Left lung (tissue), 10 donors: ENCODE measurements around the gene SLC16A14. TPM values are rescaled to one million over a fixed set of nuclear protein-coding genes. Genes with fewer than 3 reads are reported as not detected.
A peak's percentile ranks its signal among the peaks of the same experiment; 100 is the strongest.

Experiments
- ATAC-seq: fragments of 200-7000 bp; cut with Tn5 transposase; one replicate; pipeline ENCODE4 v1.9.1; 2020; ENCODE audit warnings: moderate library complexity
- DNase-seq, 4 donors: peaks; one replicate each; pipeline ENCODE4 v3.0.0-alpha.2; 2013 to 2020
- H3K27ac ChIP-seq, 2 donors: fragments of 200-600 bp; sonication (generic) in 1 of 2; one replicate each; pipeline versions ENCODE4 v1.5.0 to v1.8.0; 2020 to 2021
- H3K27me3 ChIP-seq, 2 donors: fragments of 200-600 bp; sonication (generic) in 1 of 2; one replicate each; pipeline versions ENCODE4 v1.5.0 to v1.8.0; 2020 to 2021
- H3K36me3 ChIP-seq, 2 donors: fragments of 200-600 bp; sonication (generic) in 1 of 2; one replicate each; pipeline versions ENCODE4 v1.5.0 to v1.8.0; 2020 to 2021
- H3K4me1 ChIP-seq, 2 donors: fragments of 200-600 bp; one replicate each; pipeline ENCODE4 v1.8.0; 2021
- H3K4me3 ChIP-seq, 2 donors: fragments of 200-600 bp; sonication (generic) in 1 of 2; one replicate each; pipeline versions ENCODE4 v1.5.0 to v1.8.0; 2020 to 2021; ENCODE audit warnings: mild to moderate bottlenecking in 1 of 2
- H3K9me3 ChIP-seq, 2 donors: fragments of 200-600 bp; sonication (generic) in 1 of 2; one replicate each; pipeline versions ENCODE4 v1.5.0 to v1.8.0; 2020 to 2021
- CTCF ChIP-seq, 2 donors: fragments of 200-600 bp; sonication (generic) in 1 of 2; IDR thresholded peaks; one replicate each; pipeline versions ENCODE4 v1.5.0 to v1.8.0; 2021; ENCODE audit warnings: antibody characterized with exemption in 2 of 2
- intact Hi-C, 2 donors: fragments of 100-400 bp; cut with DNase I; formaldehyde crosslinking; loops; one replicate each; pipeline versions ENCODE4 v1.11.2 to v1.14.2; 2022
- polyA plus RNA-seq, 6 donors: library from polyadenylated mRNA; unstranded; fragments of 120-200 nt; gene quantifications; one replicate each; pipeline ENCODE4 v1.2.1, GENCODE V29; 2013; ENCODE audit not compliant: insufficient read length in 6 of 6
- total RNA-seq, 2 donors: library from RNA; stranded (reverse); fragmentation: NEBNext Ultra II Directional; extraction: Animal tissue kit (Norgen Biotek cat#: 25700); gene quantifications; one replicate each; pipeline ENCODE4 v1.2.1, GENCODE V29; 2021
- donor health status: DM: no; HTN: yes; CAD: no.
- donor health status: DM: no; HTN: no; CAD: no.

The SLC16A14 gene
- total and polyA plus RNA-seq, 8 donors: 3.1 to 13.0 (median 10.8) TPM

DNA sequence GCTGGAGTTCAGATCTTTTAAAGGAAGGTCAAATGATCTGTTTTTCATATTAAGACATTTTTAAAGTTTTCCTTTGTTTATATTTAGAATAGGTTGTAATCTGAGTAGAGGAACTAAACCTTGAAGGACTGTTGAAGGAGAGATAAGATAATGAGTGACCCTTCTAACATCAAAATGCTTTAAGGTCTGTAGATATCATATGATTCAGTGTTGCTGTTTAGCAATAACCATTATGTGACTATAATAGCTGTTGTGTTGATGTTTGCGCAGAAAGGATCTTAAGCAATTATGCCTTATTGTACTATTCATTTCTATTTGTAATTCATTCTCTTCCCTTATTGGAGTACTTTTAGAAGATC, 60.0 kb downstream of the SLC16A14 start:
- Histone ChIP-seq H3K27ac (no peak overlapping the region), H3K36me3 (no peaks in the 10 kb centered on the region), H3K27me3 (no peaks in the 10 kb centered on the region), H3K9me3 (no peaks in the 10 kb centered on the region), H3K4me3 (no peak overlapping the region), H3K4me1 (peaks cover 0 to 9% of the 10 kb centered on the region in 2 donors)
- TF ChIP-seq CTCF (IDR thresholded peaks at IDR 0.05): no peak
- ATAC-seq (no peak), DNase-seq (no peak)
- intact Hi-C loops: loop anchor here in 1 of 2 donors (5.0 kb wide), 1 partner anchor 154 kb away; no protein-coding TSS in a partner anchor

GRCh38 chr2:230007931-230008707, 60.6 kb downstream of the SLC16A14 start:
- Histone ChIP-seq H3K4me3 (no peak overlapping the region), H3K27ac (no peak overlapping the region), H3K36me3 (no peaks in the 10 kb centered on the region), H3K4me1 (peaks cover 0 to 9% of the 10 kb centered on the region in 2 donors), H3K9me3 (no peaks in the 10 kb centered on the region), H3K27me3 (no peaks in the 10 kb centered on the region)
- intact Hi-C loops: loop anchor here in 1 of 2 donors (5.0 kb wide), 1 partner anchor 154 kb away; no protein-coding TSS in a partner anchor
- peak; percentile 68 to 80 for TF ChIP-seq CTCF (IDR thresholded peaks at IDR 0.05)
- ATAC-seq (peak; percentile 92), DNase-seq (peak; percentile 50 to 86 (median 74))

- H3K9me3 ChIP-seq: no peaks in the 10 kb centered on the region
- no peaks in the 10 kb centered on the region for H3K36me3 ChIP-seq
- ATAC-seq (no peak), DNase-seq (no peak)
- H3K27me3 ChIP-seq: no peaks in the 10 kb centered on the region
- no peak overlapping the region for H3K27ac ChIP-seq
- no peak for TF ChIP-seq CTCF (IDR thresholded peaks at IDR 0.05)
- H3K4me1 ChIP-seq: no peaks in the 10 kb centered on the region
- no peak overlapping the region for H3K4me3 ChIP-seq
- intact Hi-C loops: no loop called here
Observed at GRCh38 chr2:230000118-230000841, 68.4 kb downstream of the SLC16A14 start.

DNA sequence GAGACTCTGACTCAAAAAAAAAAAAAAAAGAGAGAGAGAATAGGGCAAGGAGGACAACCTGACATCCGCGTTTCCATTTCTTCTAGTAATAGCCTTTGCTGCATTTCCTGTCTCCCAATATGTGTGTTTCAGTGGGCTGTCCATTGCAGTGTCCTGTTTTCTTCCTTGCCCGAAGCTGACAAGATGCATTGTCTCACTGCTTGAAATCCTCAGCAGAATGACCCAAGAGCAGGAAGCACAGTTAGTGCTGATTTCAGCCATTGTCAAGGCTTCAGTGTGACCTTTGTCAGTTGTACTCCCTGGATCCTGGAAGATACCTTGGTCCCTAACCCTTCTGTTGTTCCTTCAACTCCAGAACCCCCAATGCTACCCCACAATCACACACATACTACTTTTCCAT, 71.2 kb downstream of the SLC16A14 start:
- H3K4me3 ChIP-seq: no peak overlapping the region
- H3K27me3 ChIP-seq: no peaks in the 10 kb centered on the region
- ATAC-seq (no peak), DNase-seq (no peak)
- no peaks in the 10 kb centered on the region for H3K4me1 ChIP-seq
- H3K27ac ChIP-seq: no peak overlapping the region
- no peaks in the 10 kb centered on the region for H3K9me3 ChIP-seq
- H3K36me3 ChIP-seq: no peaks in the 10 kb centered on the region
- intact Hi-C loops: no loop called here
- TF ChIP-seq CTCF (IDR thresholded peaks at IDR 0.05): no peak

GRCh38 chr2:229996320-229996719, 72.4 kb downstream of the SLC16A14 start:
- intact Hi-C loops: no loop called here
- Histone ChIP-seq H3K9me3 (no peaks in the 10 kb centered on the region), H3K36me3 (no peaks in the 10 kb centered on the region), H3K4me3 (no peak overlapping the region), H3K27me3 (no peaks in the 10 kb centered on the region), H3K27ac (no peak overlapping the region), H3K4me1 (no peaks in the 10 kb centered on the region)
- ATAC-seq: no peak
- no peak for DNase-seq
- TF ChIP-seq CTCF (IDR thresholded peaks at IDR 0.05): no peak
